PC-9 (cell line): Measurements from ENCODE around the gene TAS2R41. TPM values are rescaled to one million over a fixed set of nuclear protein-coding genes. Genes with fewer than 3 reads are reported as not detected.

Source experiments
- BruUV-seq: library from RNA; stranded (reverse); fragments of 400-500 nt; replicated peaks from 2 replicates; lab custom pipeline; 2021; lab: Mats Ljungman, UMichigan
- CTCF ChIA-PET: fragments of 300-600 bp; sonication (Branson Sonifier 250); formaldehyde crosslinking; loops from one replicate; lab custom pipeline; 2022; ENCODE audit warnings: antibody characterized with exemption; lab: Charles Lee
- POLR2A ChIA-PET: fragments of 300-600 bp; sonication (Branson Sonifier 250); formaldehyde crosslinking; loops from one replicate; lab custom pipeline; 2022; ENCODE audit warnings: antibody characterized with exemption; ENCODE audit not compliant: unreplicated experiment; lab: Charles Lee
- DNase-seq, 2 experiments: peaks; one replicate each; pipeline versions ENCODE4 v3.0.0 to v3.0.0-alpha.2; 2015 to 2022; ENCODE audit warnings: mixed read lengths in 1 of 2
- H2AFZ ChIP-seq: fragments of 200-600 bp; sonication (generic); 2 replicates; pipeline ENCODE4 v1.8.1; 2017; ENCODE audit warnings: antibody characterized with exemption
- H3F3A ChIP-seq: fragments of 200-600 bp; sonication (generic); 2 replicates; pipeline ENCODE4 v1.8.1; 2017; ENCODE audit warnings: antibody characterized with exemption, mild to moderate bottlenecking, low read depth; ENCODE audit not compliant: insufficient read depth
- H3K27ac ChIP-seq: fragments of 200-600 bp; sonication (generic); 2 replicates; pipeline ENCODE4 v1.6.1; 2016; ENCODE audit warnings: mixed run types
- H3K27me3 ChIP-seq: fragments of 200-600 bp; sonication (generic); 2 replicates; pipeline ENCODE4 v1.6.1; 2016; ENCODE audit warnings: low read depth, mixed run types; ENCODE audit not compliant: insufficient read depth
- H3K36me3 ChIP-seq: fragments of 200-600 bp; sonication (generic); 2 replicates; pipeline ENCODE4 v1.6.1; 2016; ENCODE audit warnings: low read depth, mixed run types
- H3K4me1 ChIP-seq: fragments of 200-600 bp; sonication (generic); replicated peaks from 2 replicates; pipeline ENCODE4 v1.6.1; 2016; ENCODE audit warnings: mixed run types; ENCODE audit not compliant: insufficient read depth
- H3K4me2 ChIP-seq: fragments of 200-600 bp; sonication (generic); 2 replicates; pipeline ENCODE4 v1.6.1; 2017; ENCODE audit warnings: mixed run types
- H3K4me3 ChIP-seq: fragments of 200-600 bp; sonication (generic); 2 replicates; pipeline ENCODE4 v1.6.1; 2016; ENCODE audit warnings: mixed run types
- H3K79me2 ChIP-seq: fragments of 200-600 bp; sonication (generic); 2 replicates; pipeline ENCODE4 v1.6.1; 2017; ENCODE audit warnings: low read depth, mixed run types
- H3K9me2 ChIP-seq: fragments of 200-600 bp; sonication (generic); 2 replicates; pipeline ENCODE4 v1.8.1; 2017; ENCODE audit warnings: mild to moderate bottlenecking; ENCODE audit not compliant: insufficient read depth
- H3K9me3 ChIP-seq: fragments of 200-600 bp; sonication (generic); 2 replicates; pipeline ENCODE4 v1.8.1; 2016; ENCODE audit warnings: low read depth; ENCODE audit not compliant: insufficient read depth
- H4K20me1 ChIP-seq: fragments of 200-600 bp; sonication (generic); 2 replicates; pipeline ENCODE4 v1.8.1; 2017; ENCODE audit not compliant: insufficient read depth
- EZH2 ChIP-seq: fragments of 200-600 bp; sonication (generic); IDR thresholded peaks from 2 replicates; pipeline ENCODE4 v1.8.0; 2017; ENCODE audit warnings: antibody characterized with exemption, low read depth
- intact Hi-C: fragments of 100-400 bp; cut with micrococcal nuclease; formaldehyde crosslinking; loops from one replicate; pipeline ENCODE4 v1.10.0; 2022; ENCODE audit not compliant: unreplicated experiment
- total RNA-seq: library from RNA; stranded (reverse); gene quantifications from 2 replicates; pipeline ENCODE4 v1.2.3, GENCODE V29; 2021
- TF ChIP-seq, protein P1 (sequence below): fragments of 200-600 bp; sonication (generic); conservative IDR thresholded peaks from 2 replicates; pipeline ENCODE4 v1.6.1; 2017; ENCODE audit warnings: mixed run types, antibody characterized with exemption, mild to moderate bottlenecking, moderate library complexity

Gene TAS2R41
- total RNA-seq, 1 experiment from 2014 or later: not detected

DNA sequence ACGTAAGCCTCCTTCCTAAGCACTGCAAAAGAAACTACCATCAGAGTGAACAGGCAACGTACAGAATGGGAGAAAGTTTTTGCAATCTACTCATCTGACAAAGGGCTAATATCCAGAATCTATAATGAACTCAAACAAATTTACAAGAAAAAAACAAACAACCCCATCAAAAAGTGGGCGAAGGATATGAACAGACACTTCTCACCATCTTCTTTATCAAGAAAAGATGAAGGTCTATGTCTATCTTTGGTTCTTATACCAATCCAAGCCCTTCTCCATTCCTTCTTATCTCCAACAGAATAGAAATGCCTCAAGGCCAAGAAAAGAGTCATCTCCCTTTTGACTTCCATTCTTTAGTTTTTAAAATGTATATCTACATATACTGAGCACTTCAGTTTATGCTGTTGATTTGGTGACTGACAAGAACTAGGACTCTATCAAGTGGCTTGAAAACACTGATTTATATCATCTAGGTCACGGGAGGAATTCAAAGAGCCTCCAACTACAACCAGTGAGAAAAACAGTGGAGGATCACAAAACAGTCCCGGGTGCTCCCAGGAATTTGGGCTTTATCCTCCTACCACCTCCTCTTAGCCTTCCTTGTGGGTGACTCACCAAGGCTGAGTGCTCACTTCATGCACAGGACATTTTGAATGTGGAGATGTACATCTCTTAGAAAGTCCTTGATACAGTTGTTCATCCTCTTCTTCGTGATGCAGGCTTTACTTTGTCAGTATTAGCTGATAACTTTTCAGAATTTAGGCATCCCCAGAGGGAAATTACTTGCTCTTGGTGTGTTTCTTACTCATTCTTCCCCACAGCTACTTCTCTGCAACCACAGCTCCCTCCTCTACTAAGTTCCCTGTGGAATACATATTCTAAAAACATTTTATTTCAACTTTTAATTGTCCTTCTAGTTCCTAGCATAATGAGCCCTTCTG lies 15.4 kb downstream of the TAS2R41 start:
- TF ChIP-seq, protein P1, sequence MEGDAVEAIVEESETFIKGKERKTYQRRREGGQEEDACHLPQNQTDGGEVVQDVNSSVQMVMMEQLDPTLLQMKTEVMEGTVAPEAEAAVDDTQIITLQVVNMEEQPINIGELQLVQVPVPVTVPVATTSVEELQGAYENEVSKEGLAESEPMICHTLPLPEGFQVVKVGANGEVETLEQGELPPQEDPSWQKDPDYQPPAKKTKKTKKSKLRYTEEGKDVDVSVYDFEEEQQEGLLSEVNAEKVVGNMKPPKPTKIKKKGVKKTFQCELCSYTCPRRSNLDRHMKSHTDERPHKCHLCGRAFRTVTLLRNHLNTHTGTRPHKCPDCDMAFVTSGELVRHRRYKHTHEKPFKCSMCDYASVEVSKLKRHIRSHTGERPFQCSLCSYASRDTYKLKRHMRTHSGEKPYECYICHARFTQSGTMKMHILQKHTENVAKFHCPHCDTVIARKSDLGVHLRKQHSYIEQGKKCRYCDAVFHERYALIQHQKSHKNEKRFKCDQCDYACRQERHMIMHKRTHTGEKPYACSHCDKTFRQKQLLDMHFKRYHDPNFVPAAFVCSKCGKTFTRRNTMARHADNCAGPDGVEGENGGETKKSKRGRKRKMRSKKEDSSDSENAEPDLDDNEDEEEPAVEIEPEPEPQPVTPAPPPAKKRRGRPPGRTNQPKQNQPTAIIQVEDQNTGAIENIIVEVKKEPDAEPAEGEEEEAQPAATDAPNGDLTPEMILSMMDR: no peak
- TF ChIP-seq EZH2: no peak
- H3K4me3 ChIP-seq: no peak overlapping the region
- H2AFZ ChIP-seq: no peak overlapping the region
- no peaks in the 10 kb centered on the region for H3K9me3 ChIP-seq
- DNase-seq: no peak
- ChIA-PET CTCF (no interaction called here), POLR2A (no interaction called here)
- no TSS peak for BruUV-seq
- H3K79me2 ChIP-seq: no peaks in the 10 kb centered on the region
- no peaks in the 10 kb centered on the region for H3F3A ChIP-seq
- H3K36me3 ChIP-seq: no peaks in the 10 kb centered on the region
- no peaks in the 10 kb centered on the region; the same call in 1 of the 2 replicates for H3K9me2 ChIP-seq
- H3K27me3 ChIP-seq: no peaks in the 10 kb centered on the region
- H3K4me1 ChIP-seq: peaks cover 12% of the 10 kb centered on the region
- no peak overlapping the region for H3K4me2 ChIP-seq
- H4K20me1 ChIP-seq: no peaks in the 10 kb centered on the region
- intact Hi-C loops: no loop called here
- H3K27ac ChIP-seq: no peak overlapping the region

DNA sequence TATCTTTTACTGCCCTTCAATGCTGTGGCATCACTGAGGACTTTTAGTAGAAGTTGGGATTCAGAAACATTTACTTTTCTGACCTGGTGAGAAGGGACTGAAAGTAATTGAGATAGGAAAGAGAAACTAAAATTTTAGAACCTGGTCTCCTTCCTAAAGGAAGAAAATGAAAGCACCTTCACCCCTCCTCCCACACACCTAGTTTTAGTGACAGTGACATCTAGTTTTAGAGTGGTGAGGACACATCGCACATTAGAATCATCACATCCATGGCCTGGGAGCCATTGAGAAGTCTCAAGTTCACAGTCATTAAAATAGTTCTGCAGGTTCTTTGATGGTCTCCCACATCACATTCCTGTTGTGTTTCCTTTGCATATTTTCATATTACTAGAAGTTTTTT lies 16.1 kb downstream of the TAS2R41 start:
- CTCF ChIA-PET: no interaction called here
- POLR2A ChIA-PET: no interaction called here
- Histone ChIP-seq H4K20me1 (no peaks in the 10 kb centered on the region), H3K4me2 (no peak overlapping the region), H3F3A (no peaks in the 10 kb centered on the region), H3K36me3 (no peaks in the 10 kb centered on the region), H2AFZ (no peak overlapping the region), H3K79me2 (no peaks in the 10 kb centered on the region), H3K4me1 (peaks cover 12% of the 10 kb centered on the region), H3K4me3 (no peak overlapping the region), H3K9me3 (no peaks in the 10 kb centered on the region), H3K27ac (no peak overlapping the region), H3K27me3 (no peaks in the 10 kb centered on the region), H3K9me2 (no peaks in the 10 kb centered on the region; the same call in 1 of the 2 replicates)
- no peak for DNase-seq
- intact Hi-C loops: no loop called here
- no TSS peak for BruUV-seq
- TF ChIP-seq, protein P1: no peak
- no peak for TF ChIP-seq EZH2

- Histone ChIP-seq H4K20me1 (no peaks in the 10 kb centered on the region), H3K27ac (no peak overlapping the region), H3K27me3 (no peaks in the 10 kb centered on the region), H3K4me2 (no peak overlapping the region), H3K9me3 (no peaks in the 10 kb centered on the region), H3F3A (no peaks in the 10 kb centered on the region), H3K4me3 (no peak overlapping the region), H3K9me2 (no peaks in the 10 kb centered on the region; the same call in 1 of the 2 replicates), H3K4me1 (peaks cover 12% of the 10 kb centered on the region), H3K79me2 (no peaks in the 10 kb centered on the region), H3K36me3 (no peaks in the 10 kb centered on the region), H2AFZ (no peak overlapping the region)
- BruUV-seq: no TSS peak
- intact Hi-C loops: no loop called here
- POLR2A ChIA-PET: no interaction called here
- TF ChIP-seq, protein P1: no peak
- TF ChIP-seq EZH2: no peak
- DNase-seq: no peak
- CTCF ChIA-PET: no interaction called here
Observed at GRCh38 chr7:143494622-143495021, 16.9 kb downstream of the TAS2R41 start.
